HK-2 (cell line): ENCODE measurements around the gene VIM.

Experiments used
- DNase-seq: peaks from one replicate; pipeline ENCODE4 v3.0.0-alpha.2; 2018; ENCODE audit not compliant: unreplicated experiment

Gene VIM

GRCh38 chr10:17209881-17210280, 18.2 kb upstream of the VIM start:
- no peak for DNase-seq

- DNase-seq: no peak
Observed at GRCh38 chr10:17210361-17210760, 17.7 kb upstream of the VIM start.

GRCh38 chr10:17212802-17213221, 15.2 kb upstream of the VIM start:
- DNase-seq: no peak

- DNase-seq: peak; percentile 16
Observed at GRCh38 chr10:17213646-17214349, 14.2 kb upstream of the VIM start.

- DNase-seq: no peak
Observed at GRCh38 chr10:17214526-17214925, 13.5 kb upstream of the VIM start.

- DNase-seq: peak; percentile 27
Observed at GRCh38 chr10:17214971-17215781, 12.9 kb upstream of the VIM start.

- no peak for DNase-seq
Observed at GRCh38 chr10:17215782-17216122, 12.3 kb upstream of the VIM start.

GRCh38 chr10:17216217-17216900, 11.7 kb upstream of the VIM start:
- DNase-seq: no peak

- DNase-seq: peak; percentile 15
Observed at GRCh38 chr10:17216901-17217395, 11.1 kb upstream of the VIM start.

GRCh38 chr10:17217631-17218232, 10.3 kb upstream of the VIM start:
- no peak for DNase-seq

GRCh38 chr10:17219024-17219423, 9.0 kb upstream of the VIM start:
- DNase-seq: no peak

GRCh38 chr10:17220652-17221100, 7.4 kb upstream of the VIM start:
- no peak for DNase-seq

- DNase-seq: no peak
Observed at GRCh38 chr10:17222329-17222728, 5.7 kb upstream of the VIM start.

GRCh38 chr10:17225808-17226207, 2.2 kb upstream of the VIM start:
- no peak for DNase-seq

- no peak for DNase-seq
Observed at GRCh38 chr10:17226891-17227303, 1.1 kb upstream of the VIM start.

- no peak for DNase-seq
Observed at GRCh38 chr10:17227367-17228090, 512 bp upstream of the VIM start.

- peak; percentile 90 for DNase-seq
Observed at GRCh38 chr10:17229016-17229716, 1.1 kb downstream of the VIM start.

GRCh38 chr10:17229717-17229966, 1.6 kb downstream of the VIM start:
- DNase-seq: no peak

- peak; percentile 54 for DNase-seq
Observed at GRCh38 chr10:17229967-17230682, 2.1 kb downstream of the VIM start.

GRCh38 chr10:17231788-17232187, 3.7 kb downstream of the VIM start:
- DNase-seq: no peak
